HEK293T (cell line): ENCODE results near the gene KRT15.

Experiments used
- BHLHE40 ChIP-seq: fragments of 450-650 bp; IDR thresholded peaks from 2 replicates; pipeline ENCODE4 v1.6.1; 2016; ENCODE audit warnings: mild to moderate bottlenecking, moderate library complexity, borderline replicate concordance
- ELF4 ChIP-seq: fragments of 450-650 bp; IDR thresholded peaks from 2 replicates; pipeline ENCODE4 v1.6.1; 2017; ENCODE audit warnings: antibody characterized with exemption
- FOXA1 ChIP-seq: fragments of 450-650 bp; IDR thresholded peaks from 2 replicates; pipeline ENCODE4 v1.6.1; 2016; ENCODE audit warnings: mild to moderate bottlenecking
- FOXM1 ChIP-seq: fragments of 450-650 bp; IDR thresholded peaks from 2 replicates; pipeline ENCODE4 v1.6.1; 2017; ENCODE audit warnings: mild to moderate bottlenecking, borderline replicate concordance
- HDGF ChIP-seq: fragments of 450-650 bp; IDR thresholded peaks from 2 replicates; pipeline ENCODE4 v1.6.1; 2017; ENCODE audit warnings: antibody characterized with exemption, borderline replicate concordance
- NFRKB ChIP-seq: fragments of 450-650 bp; IDR thresholded peaks from 2 replicates; pipeline ENCODE4 v1.6.1; 2016; ENCODE audit warnings: mild to moderate bottlenecking, moderate library complexity
- PKNOX1 ChIP-seq: fragments of 450-650 bp; IDR thresholded peaks from 2 replicates; pipeline ENCODE4 v1.6.1; 2016
- SP1 ChIP-seq: fragments of 450-650 bp; IDR thresholded peaks from 2 replicates; pipeline ENCODE4 v1.6.1; 2017
- SUZ12 ChIP-seq: fragments of 450-650 bp; IDR thresholded peaks from 2 replicates; pipeline ENCODE4 v1.6.1; 2016; ENCODE audit warnings: mild to moderate bottlenecking
- TARDBP ChIP-seq: fragments of 450-650 bp; IDR thresholded peaks from 2 replicates; pipeline ENCODE4 v1.6.1; 2016
- ZNF384 ChIP-seq: fragments of 450-650 bp; IDR thresholded peaks from 2 replicates; pipeline ENCODE4 v1.6.1; 2016

GRCh38 chr17:41547378-41547841, 28.7 kb upstream of the KRT15 start:
- no peak for TF ChIP-seq SP1
- TF ChIP-seq ELF4 = no peak
- TF ChIP-seq FOXA1 = no peak
- no peak for TF ChIP-seq FOXM1
- TF ChIP-seq PKNOX1 = no peak
- TF ChIP-seq HDGF = no peak
- TF ChIP-seq SUZ12 = no peak
- TF ChIP-seq ZNF384 = no peak
- TF ChIP-seq TARDBP = no peak
- TF ChIP-seq NFRKB = no peak
- no peak for TF ChIP-seq BHLHE40
